ENCODE data around the gene ELAVL1. TPM values are rescaled to one million over a fixed set of nuclear protein-coding genes. Genes with fewer than 3 reads are reported as not detected.
"Not testable (repeated sequence)": the region's sequence is repeated elsewhere in the genome, so short reads cannot be mapped to it uniquely, and the experiment has no call there.

ELAVL1 gene
- total RNA-seq, 1 experiment from 2014 or later: 71.7 TPM

GRCh38 chr19:7970716-7971448 is 34.6 kb downstream of the ELAVL1 start:
- DNase-seq (ENCODE audit: low spot score): no peak

DNA sequence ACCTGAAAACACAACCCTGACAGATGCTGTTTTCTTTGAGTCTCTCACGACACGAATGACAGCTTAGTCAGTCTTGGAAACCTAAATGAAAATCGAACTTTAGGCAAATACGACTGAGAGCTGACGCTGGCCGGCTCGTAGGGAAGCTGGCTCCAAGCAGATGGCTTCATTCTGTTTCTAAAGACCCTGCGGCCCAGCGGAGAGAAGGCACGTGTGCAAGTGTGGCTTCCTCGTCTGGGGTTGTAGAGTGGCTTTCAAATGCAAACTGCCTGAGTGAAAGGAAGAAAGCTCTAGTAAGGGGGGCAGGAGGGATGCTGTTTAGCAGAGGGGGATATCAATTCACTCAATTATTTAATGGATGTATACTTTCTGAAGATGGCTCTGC is 35.9 kb downstream of the ELAVL1 start:
- DNase-seq (ENCODE audit: low spot score): no peak

- no peak for DNase-seq (ENCODE audit: low spot score)
Observed at GRCh38 chr19:7968796-7969554, 36.5 kb downstream of the ELAVL1 start.

DNA sequence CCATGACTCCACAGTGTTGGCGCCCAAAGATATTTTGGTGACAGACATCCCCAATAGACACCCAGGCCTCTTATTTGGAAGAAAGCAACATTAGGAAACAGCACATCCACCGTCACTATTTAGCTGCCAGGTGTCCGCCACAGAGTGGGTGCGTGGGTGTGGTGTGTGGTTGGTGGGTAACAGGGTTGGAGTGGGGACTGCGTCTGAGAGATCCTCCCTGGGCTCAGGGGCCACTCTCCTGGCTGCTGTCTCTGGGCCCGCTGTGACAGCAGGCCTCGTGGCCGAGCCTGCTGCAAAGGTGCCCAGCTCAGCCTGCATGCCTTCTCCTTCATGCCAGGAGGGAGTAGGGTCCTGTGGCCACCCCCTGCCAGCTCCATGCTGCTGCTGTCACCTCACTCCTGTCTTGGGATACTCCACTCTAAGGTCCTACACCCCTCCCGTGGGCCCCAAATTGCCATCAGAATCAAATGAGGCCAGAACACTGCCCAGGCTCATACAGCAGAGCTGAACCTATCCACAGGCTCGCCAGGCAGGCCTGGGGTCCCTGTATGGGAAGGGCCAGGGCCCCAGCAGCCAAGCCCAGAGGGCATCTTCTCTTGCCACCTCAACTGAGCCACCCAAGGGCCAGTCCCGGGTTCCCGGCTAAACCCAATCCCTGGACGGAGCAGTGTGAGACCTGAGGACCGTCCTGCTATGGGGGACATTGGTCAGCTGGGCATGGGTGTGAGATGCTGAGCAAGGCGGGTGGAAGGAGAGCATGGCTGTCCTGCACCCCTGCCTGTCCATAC is 37.2 kb downstream of the ELAVL1 start:
- DNase-seq (ENCODE audit: low spot score): no peak

DNA sequence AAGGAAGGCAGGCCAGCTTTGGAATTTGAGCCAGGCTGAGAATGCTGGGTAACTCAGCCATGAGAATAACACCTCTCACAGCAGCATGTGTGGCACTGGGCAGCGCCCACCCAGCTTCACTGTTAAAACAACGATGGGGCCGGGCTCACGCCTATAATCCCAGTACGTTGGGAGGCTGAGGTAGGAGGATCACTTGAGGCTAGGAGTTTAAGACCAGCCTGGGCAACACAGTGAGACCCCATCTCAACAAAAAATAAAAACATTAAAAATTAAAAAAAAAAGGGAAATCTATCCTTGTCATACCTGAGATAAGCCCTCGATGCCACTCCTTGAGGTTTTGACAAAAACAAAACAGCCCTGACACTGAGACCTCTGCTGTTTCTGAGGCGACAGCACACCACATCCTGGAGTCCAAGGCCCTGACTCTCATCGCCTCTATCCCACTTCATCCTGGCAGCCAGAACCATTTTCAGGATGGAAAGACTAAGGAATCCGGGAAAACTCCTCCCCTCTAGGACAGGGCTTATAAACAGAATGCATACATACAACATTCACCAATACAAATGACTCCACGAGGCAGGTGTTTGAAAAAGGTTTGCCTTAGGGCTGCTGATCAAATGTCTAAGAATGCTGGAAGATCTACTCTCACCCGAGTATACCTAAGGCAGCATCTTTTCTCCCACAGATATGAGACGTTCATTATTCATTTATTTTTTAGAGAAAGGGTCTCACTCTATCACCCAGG is 39.3 kb downstream of the ELAVL1 start:
- DNase-seq (ENCODE audit: low spot score): no peak

- no peak for DNase-seq (ENCODE audit: low spot score)
Observed at GRCh38 chr19:7965259-7965841, 40.1 kb downstream of the ELAVL1 start.

DNA sequence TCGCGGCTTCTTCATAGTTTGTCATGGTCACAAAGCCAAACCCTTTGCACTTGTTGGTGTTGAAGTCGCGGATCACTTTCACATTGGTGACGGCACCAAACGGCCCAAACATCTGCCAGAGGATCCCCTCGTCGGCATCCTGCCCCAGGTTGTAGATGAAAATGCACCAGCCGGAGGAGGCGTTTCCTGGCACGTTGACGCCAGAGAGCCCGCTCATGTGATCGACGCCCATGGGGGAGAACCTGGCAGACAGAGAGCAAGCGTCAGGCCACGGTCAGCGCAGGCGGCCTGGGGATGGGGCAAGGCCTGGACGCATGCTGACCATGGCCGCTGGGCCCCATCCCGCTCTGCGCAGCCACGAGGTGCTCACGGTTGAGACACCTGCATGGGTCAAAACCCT is 41.9 kb downstream of the ELAVL1 start:
- no peak for DNase-seq (ENCODE audit: low spot score)

DNA sequence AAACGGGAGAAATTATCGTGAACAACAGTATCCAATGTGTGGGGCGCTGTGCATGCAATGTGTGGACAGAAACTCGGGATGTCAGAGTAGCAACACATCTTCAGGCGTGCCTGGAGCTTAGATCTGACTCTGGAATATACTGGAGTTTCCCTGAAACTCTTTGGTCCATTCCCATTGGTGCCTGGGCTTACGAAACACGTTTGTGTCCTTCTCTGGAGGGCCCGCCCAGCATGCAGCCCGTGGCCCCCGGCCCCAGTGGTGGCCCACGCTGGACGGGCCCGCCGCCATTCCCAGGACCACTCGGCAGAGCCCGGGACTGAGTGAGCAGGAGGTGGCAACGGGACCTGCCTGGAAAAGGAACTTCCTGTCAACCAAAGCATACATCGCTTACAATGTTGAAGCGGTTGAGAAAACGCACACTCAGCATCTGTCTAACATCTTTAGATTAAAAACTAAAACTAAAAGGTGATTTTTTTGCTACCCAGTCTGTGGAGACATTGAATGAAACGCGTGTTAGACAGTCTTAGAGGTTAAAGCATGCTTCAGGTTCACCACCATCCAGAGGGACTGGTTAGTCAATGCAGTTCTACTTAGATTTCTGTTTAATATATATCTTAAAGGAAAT is 42.7 kb downstream of the ELAVL1 start:
- no peak for DNase-seq (ENCODE audit: low spot score)

GRCh38 chr19:7961920-7962626 is 43.4 kb downstream of the ELAVL1 start:
- DNase-seq (ENCODE audit: low spot score): no peak

DNA sequence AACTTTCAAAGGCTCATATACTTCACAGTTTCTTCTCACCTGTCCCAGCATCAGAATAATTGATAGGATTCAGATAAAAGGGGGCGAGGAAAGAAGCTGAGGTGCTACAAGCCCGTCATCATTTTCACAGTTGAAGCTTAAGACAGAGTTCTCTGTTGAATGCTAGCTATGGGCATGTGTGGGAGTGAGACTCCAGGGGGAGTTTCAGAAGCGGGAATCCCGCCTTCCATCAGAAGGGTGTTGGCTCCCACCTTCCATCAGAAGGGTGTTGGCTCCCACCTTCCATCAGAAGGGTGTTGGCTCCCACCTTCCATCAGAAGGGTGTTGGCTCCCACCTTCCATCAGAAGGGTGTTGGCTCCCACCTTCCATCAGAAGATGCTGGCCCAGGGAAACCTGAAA is 44.4 kb downstream of the ELAVL1 start:
- DNase-seq (ENCODE audit: low spot score): not testable (repeated sequence)

GRCh38 chr19:7959211-7959610 is 46.2 kb downstream of the ELAVL1 start:
- no peak for DNase-seq (ENCODE audit: low spot score)

DNA sequence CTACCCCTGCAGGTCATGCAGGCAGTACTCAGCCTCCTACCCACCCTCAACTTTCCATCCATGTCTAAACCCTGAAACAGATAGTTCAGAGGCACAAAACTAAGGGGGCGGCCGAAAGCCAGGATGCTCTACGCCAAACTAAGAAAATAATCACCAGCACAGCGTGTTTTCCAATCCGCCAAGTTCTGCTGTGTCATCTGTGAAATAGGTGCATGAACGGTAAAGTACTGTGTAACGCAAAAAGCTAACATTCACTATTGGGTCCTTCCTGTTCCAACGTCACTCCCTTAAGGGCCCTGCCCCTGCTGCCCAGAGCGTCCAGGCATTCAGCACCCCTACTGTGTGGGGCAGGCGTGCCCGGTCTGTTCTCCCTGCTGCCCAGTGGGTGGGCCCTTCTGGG is 49.7 kb downstream of the ELAVL1 start:
- no peak for DNase-seq (ENCODE audit: low spot score)

DNA sequence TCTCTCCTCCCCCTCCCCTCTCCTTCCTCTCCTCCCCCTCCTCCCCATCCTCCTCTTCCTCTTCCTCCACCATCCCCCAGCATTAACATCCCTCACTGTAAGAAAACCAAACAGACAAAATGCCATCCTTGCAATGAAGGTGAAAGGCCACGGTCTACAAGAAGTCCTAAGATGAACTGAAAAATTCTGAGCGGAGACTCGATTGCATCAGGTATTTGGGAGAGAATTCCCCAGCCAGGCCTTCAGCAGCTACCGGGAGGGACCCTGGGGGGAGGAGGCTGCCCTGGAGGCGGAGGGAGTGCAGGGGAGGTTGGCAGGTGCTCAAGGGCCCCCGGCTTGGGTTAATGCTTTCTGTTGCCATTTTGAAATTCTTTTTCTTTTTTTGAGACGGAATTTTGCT is 51.9 kb downstream of the ELAVL1 start:
- DNase-seq (ENCODE audit: low spot score): no peak

GRCh38 chr19:7953060-7953459 is 52.4 kb downstream of the ELAVL1 start:
- no peak for DNase-seq (ENCODE audit: low spot score)

DNA sequence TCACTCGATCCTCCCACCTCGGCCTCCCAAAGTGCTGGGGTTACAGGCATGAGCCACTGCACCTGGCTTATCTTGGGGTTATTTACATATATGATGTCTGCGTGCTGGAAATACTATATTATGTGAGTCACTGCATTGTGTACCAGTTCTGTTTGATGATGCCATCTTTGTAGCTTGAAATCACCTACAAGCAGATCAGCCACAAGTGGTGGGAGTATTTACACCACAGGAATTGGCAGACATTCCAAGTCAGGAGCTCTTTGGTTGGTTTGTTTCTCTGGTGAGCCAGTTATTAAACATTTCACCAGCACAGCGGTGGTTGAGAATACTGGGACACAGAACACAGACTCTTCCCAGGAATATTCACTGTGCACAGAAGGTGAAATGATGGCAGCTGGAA is 57.5 kb downstream of the ELAVL1 start:
- peak; percentile 55 for DNase-seq (ENCODE audit: low spot score)

GRCh38 chr19:7944177-7944761 is 61.2 kb downstream of the ELAVL1 start:
- peak; percentile 90 for DNase-seq (ENCODE audit: low spot score)

DNA sequence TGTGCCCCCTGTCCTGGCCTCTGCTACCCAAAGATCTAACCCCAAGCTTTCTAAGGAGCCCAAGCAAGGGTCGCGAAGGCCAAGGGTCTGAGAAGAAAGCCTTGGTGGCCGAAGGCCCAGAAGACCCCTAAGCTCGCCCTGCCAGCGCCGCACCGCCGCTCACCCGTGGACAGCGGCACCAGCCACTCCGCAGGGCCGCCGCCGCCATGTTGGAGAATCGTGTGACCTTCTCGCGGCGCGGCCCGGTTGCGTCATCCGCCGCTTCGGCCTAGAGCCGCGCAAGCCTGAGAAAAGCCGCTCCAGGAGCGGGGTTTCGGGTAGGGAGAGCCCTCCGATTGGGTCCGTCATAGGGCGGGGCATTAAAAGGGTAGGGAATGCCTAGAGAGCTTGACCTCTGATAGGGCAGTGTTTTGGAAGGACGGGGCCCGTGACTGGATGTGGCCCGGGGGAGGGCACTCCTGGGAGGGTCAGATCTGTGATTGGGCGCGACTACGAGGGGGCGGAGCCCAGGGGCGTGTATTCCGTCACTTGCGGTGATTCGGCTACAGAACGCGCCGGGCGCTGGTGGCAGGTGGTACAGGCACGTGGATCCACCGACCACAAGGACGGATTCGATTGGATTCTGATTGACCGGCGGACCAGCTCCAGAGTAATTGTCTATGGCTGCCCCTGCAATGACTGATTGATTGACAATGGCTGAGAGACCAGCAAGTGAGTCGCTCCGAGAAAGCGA is 61.8 kb downstream of the ELAVL1 start, which contains the start of gene TIMM44:
Gene TIMM44, minus strand, starts transcription at position 223 of the 733 bp plus-strand sequence. Its CDS starts 15 bp downstream, at position 208.
- DNase-seq (ENCODE audit: low spot score): peak; percentile 100

- DNase-seq (ENCODE audit: low spot score): no peak
Observed at GRCh38 chr19:7942981-7943443, 62.4 kb downstream of the ELAVL1 start.

Data from H4 (cell line).